ENCODE data around the gene CDKN2D. TPM values are rescaled to one million over a fixed set of nuclear protein-coding genes. Genes with fewer than 3 reads are reported as not detected.

CDKN2D gene
- 10 to 100 TPM in 1 of 4 donors, 1 to 10 TPM in 3; 7.7 to 14.6 (median 7.8) TPM for total RNA-seq

GRCh38 chr19:10568826-10569651 lies at the start of gene CDKN2D:
CDKN2D (minus strand) TSS chr19:10568979; CDS start chr19:10568653, 326 bp downstream.
- Histone ChIP-seq H3K4me3 (peak within 1 kb of the TSS; percentile 32 to 77), H3K9me3 (no peaks in the 10 kb centered on the region), H3K36me3 (no peaks in the 10 kb centered on the region), H3K27ac (peak within 1 kb of the TSS; percentile 61 to 84), H3K4me1 (peaks cover 5 to 16% of the 10 kb centered on the region in 2 donors), H3K27me3 (no peaks in the 10 kb centered on the region)
- intact Hi-C loops (cut with DNase I; ENCODE audit: low total_unique reads) = no loop called here
- TF ChIP-seq CTCF (IDR thresholded peaks at IDR 0.05) (peak; percentile 35 to 82 (median 54)), POLR2A (IDR thresholded peaks at IDR 0.05) (peak; percentile 81 to 83)
- peak; percentile 99 to 100 for DNase-seq

- no peaks in the 10 kb centered on the region for H3K9me3 ChIP-seq
- no peaks in the 10 kb centered on the region for H3K36me3 ChIP-seq
- H3K4me1 ChIP-seq = peaks cover 0 to 2% of the 10 kb centered on the region in 2 donors
- no peak overlapping the region for H3K4me3 ChIP-seq
- no peak for DNase-seq
- no peaks in the 10 kb centered on the region for H3K27me3 ChIP-seq
- intact Hi-C loops (cut with DNase I; ENCODE audit: low total_unique reads) = no loop called here
- H3K27ac ChIP-seq = peak overlapping the region; percentile 6 to 61
- TF ChIP-seq POLR2A (IDR thresholded peaks at IDR 0.05) (no peak), CTCF (IDR thresholded peaks at IDR 0.05) (no peak)
These were observed 48.8 kb upstream of the CDKN2D start for GRCh38 chr19:10617409-10618121.

DNA sequence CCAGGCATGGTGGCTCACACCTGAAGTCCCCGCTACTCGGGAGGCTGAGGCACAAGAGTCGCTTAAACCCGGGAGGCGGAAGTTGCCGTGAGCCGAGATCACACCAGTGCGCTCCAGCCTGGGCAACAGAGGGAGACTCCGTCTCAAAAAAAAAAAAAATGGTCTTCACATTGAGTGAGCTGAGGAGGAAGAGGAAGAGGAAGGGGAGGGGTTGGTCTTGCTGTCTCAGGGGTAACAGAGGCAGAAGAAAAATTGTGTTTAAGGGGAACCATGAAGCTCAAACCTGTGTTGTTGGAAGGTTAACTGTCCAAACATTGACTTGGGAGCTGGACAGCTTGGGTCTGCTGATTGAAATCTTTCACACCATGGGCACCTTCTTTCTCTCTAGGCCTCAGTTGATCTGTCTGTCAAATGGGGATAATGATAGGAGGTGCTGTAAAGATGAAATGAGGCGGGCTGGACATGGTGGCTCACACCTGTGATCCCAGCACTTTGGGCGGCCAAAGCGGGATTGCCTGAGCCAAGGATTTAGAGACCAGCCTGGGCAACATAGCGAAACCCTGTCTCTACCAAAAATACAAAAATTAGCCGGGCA lies 46.7 kb upstream of the CDKN2D start:
- Histone ChIP-seq H3K4me1 (peaks cover 0 to 8% of the 10 kb centered on the region in 2 donors), H3K27ac (no peak overlapping the region), H3K36me3 (no peaks in the 10 kb centered on the region), H3K4me3 (no peak overlapping the region), H3K27me3 (no peaks in the 10 kb centered on the region), H3K9me3 (no peaks in the 10 kb centered on the region)
- no peak for DNase-seq
- intact Hi-C loops (cut with DNase I; ENCODE audit: low total_unique reads) = no loop called here
- TF ChIP-seq POLR2A (IDR thresholded peaks at IDR 0.05) (no peak), CTCF (IDR thresholded peaks at IDR 0.05) (no peak)

DNA sequence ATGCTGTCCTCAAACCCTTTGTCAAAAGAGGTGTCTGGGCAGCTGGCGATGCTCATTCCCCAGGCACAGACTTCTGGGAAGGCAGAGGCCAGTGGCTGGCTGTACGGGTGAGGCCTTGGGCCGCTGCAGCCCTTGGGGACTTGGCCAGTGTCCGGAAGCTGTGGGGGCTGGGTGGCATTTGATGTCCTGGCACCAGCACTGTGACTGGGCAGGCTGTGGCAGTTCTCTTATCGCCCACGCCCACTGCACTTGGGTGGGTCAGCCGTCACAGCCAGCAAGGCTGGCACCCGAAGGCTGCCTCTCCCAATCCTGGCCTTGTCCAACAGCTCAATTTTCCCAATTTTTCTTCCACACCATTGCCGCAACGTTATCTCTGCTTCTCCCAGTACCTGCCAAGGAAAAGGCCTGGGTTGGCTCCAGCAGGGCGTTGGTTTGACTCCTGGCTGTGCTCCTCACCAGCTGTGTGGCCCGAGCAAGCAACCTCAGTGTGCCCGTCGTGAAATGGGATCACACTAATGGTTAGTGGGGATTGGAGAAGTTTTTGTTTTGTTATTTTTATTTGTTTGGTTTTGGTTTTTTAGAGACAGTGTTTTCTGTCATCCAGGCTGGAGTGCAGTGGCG lies 43.8 kb upstream of the CDKN2D start:
- H3K4me3 ChIP-seq = no peak overlapping the region
- no peak for TF ChIP-seq CTCF (IDR thresholded peaks at IDR 0.05)
- no peak for TF ChIP-seq POLR2A (IDR thresholded peaks at IDR 0.05)
- intact Hi-C loops (cut with DNase I; ENCODE audit: low total_unique reads) = no loop called here
- peaks cover 0 to 8% of the 10 kb centered on the region in 2 donors for H3K4me1 ChIP-seq
- peak overlapping the region in 1 of 2 donors; percentile 26 for H3K27ac ChIP-seq
- no peaks in the 10 kb centered on the region for H3K9me3 ChIP-seq
- DNase-seq = peak; percentile 24 to 34
- no peaks in the 10 kb centered on the region for H3K27me3 ChIP-seq
- H3K36me3 ChIP-seq = no peaks in the 10 kb centered on the region

Data from uterus (tissue), 4 donors.